ENCODE results near the gene PCBP2. TPM values are rescaled to one million over a fixed set of nuclear protein-coding genes. Genes with fewer than 3 reads are reported as not detected.

Gene PCBP2
- total RNA-seq, 4 donors from 2014 or later, result 275 to 374 (median 365) TPM

DNA sequence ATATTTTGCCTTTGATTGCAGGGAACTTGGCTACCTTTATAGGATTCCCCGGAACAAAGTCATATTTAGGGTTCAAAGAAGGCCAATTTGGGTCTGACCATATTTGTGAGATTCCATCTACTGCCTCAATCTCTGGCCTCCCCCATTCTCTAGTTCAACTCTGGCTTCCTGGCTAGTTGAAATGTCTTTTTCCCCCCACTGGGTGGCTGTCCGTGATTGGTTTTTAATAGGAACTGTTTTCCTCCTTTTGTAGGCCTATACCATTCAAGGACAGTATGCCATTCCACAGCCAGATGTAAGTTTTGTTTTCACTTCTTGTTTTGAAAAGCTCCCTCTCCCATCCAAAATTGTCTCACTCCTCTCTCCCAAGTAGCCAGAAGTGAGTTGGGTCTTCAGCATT, 13.8 kb downstream of the PCBP2 start:
- Histone ChIP-seq H3K27ac (replicated peaks in 1 of 4) (peak overlapping the region in 3 of 4 donors; percentile 17 to 39 (median 36)), H3K4me1 (peaks cover 39 to 82% (median 61%) of the 10 kb centered on the region in 4 donors), H3K27me3 (no peaks in the 10 kb centered on the region), H3K9me3 (no peaks in the 10 kb centered on the region), H3K36me3 (peaks cover 96 to 100% (median 100%) of the 10 kb centered on the region in 4 donors), H3K4me3 (no peak overlapping the region)
- WGBS, result 41% methylated on average over 2 of the region's 2 CpGs
- intact Hi-C loops (cut with DNase I), result no loop called here
- DNase-seq (ENCODE audit: extremely low spot score), result no peak
- TF ChIP-seq EP300 (IDR thresholded peaks at IDR 0.05), result no peak
- no peak for TF ChIP-seq POLR2AphosphoS5 (IDR thresholded peaks at IDR 0.05)
- no peak for TF ChIP-seq POLR2A (IDR thresholded peaks at IDR 0.05; ENCODE audit: low read depth)
- no peak for TF ChIP-seq CTCF (IDR thresholded peaks at IDR 0.05)

DNA sequence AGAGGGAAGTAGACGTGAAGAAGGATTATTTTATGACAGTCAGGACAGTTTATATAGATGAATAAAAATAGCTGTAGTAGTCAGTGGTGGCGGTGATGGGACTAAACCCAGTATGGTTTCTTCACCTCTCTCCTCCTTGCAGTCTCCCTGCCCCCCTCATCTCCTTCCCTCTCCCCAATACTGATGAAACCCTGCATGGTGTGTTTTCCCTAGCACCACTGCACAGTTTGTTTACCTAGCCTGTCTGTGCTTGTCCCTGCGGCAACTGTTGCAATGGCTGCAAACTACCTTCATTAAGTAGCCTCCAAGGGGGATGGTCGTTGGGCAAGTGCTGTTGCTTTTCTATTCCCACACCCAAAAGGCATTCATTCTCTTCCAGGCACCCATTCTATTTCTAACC, 14.7 kb downstream of the PCBP2 start:
- intact Hi-C loops (cut with DNase I), result no loop called here
- TF ChIP-seq POLR2AphosphoS5 (IDR thresholded peaks at IDR 0.05) (no peak), EP300 (IDR thresholded peaks at IDR 0.05) (no peak), CTCF (IDR thresholded peaks at IDR 0.05) (no peak), POLR2A (IDR thresholded peaks at IDR 0.05; ENCODE audit: low read depth) (no peak)
- no peaks in the 10 kb centered on the region for H3K9me3 ChIP-seq
- peaks cover 98 to 100% (median 100%) of the 10 kb centered on the region in 4 donors for H3K36me3 ChIP-seq
- H3K27me3 ChIP-seq, result no peaks in the 10 kb centered on the region
- H3K27ac ChIP-seq (replicated peaks in 1 of 4), result peak overlapping the region in 2 of 4 donors; percentile 10 to 36
- DNase-seq (ENCODE audit: extremely low spot score), result no peak
- peaks cover 29 to 80% (median 57%) of the 10 kb centered on the region in 4 donors for H3K4me1 ChIP-seq
- H3K4me3 ChIP-seq, result no peak overlapping the region
- WGBS, result 37% methylated on average over 4 of the region's 4 CpGs

DNA sequence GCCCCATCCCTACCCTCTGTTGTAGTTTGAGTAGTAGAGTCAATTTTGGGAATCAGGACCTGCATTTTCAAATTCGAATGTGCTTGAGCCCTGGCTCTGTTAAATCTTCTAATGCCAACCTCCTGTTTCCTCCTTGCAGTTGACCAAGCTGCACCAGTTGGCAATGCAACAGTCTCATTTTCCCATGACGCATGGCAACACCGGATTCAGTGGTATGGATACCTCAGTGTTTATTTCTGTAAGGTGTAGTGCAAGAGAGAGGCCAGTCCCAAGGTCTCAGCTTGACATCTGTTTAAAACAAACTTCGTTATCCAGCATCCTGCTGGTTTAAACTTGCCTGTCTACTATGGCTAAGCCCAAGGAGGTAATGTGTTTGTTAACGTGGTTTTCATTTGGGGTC, 15.2 kb downstream of the PCBP2 start:
- Histone ChIP-seq H3K36me3 (peaks cover 94 to 100% (median 100%) of the 10 kb centered on the region in 4 donors), H3K9me3 (no peaks in the 10 kb centered on the region), H3K27me3 (no peaks in the 10 kb centered on the region), H3K27ac (replicated peaks in 1 of 4) (peak overlapping the region in 1 of 4 donors; percentile 10), H3K4me3 (no peak overlapping the region), H3K4me1 (peaks cover 30 to 80% (median 56%) of the 10 kb centered on the region in 4 donors)
- no peak for TF ChIP-seq EP300 (IDR thresholded peaks at IDR 0.05)
- intact Hi-C loops (cut with DNase I), result no loop called here
- 52% methylated on average over 5 of the region's 5 CpGs for WGBS
- no peak for DNase-seq (ENCODE audit: extremely low spot score)

- Histone ChIP-seq H3K36me3 (peaks cover 90 to 100% (median 100%) of the 10 kb centered on the region in 4 donors), H3K27ac (replicated peaks in 1 of 4) (no peak overlapping the region), H3K4me3 (no peak overlapping the region), H3K9me3 (no peaks in the 10 kb centered on the region), H3K27me3 (no peaks in the 10 kb centered on the region), H3K4me1 (peaks cover 38 to 80% (median 57%) of the 10 kb centered on the region in 4 donors)
- WGBS, result 69% methylated on average over 2 of the region's 2 CpGs
- intact Hi-C loops (cut with DNase I), result no loop called here
- TF ChIP-seq EP300 (IDR thresholded peaks at IDR 0.05) (no peak), CTCF (IDR thresholded peaks at IDR 0.05) (no peak), POLR2A (IDR thresholded peaks at IDR 0.05; ENCODE audit: low read depth) (no peak), POLR2AphosphoS5 (IDR thresholded peaks at IDR 0.05) (no peak)
- no peak for DNase-seq (ENCODE audit: extremely low spot score)
Observed at GRCh38 chr12:53467880-53468279, 16.0 kb downstream of the PCBP2 start.

DNA sequence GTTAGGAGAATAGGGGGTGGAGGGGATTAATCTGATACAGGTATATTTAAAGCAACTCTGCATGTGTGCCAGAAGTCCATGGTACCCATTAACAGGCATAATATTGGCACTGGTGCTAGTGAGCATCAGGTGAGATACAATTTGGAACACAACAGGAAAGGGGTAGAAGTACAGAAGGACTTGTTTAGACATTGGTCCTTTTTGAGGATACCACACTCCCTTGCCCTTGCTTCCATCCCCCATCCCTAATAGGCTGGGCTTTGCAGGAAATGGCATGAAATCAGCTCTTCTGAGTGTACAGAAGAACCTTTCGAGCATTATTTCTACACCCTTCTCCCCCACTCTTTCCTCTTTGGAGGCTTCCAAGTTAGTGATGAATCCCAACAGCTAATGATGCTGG, 16.4 kb downstream of the PCBP2 start:
- WGBS, result 59% methylated on average over 1 of the region's 1 CpG
- intact Hi-C loops (cut with DNase I), result no loop called here
- Histone ChIP-seq H3K4me1 (peaks cover 42 to 80% (median 57%) of the 10 kb centered on the region in 4 donors), H3K27ac (replicated peaks in 1 of 4) (no peak overlapping the region), H3K36me3 (peaks cover 90 to 100% (median 100%) of the 10 kb centered on the region in 4 donors), H3K27me3 (no peaks in the 10 kb centered on the region), H3K4me3 (no peak overlapping the region), H3K9me3 (no peaks in the 10 kb centered on the region)
- TF ChIP-seq EP300 (IDR thresholded peaks at IDR 0.05) (no peak), POLR2AphosphoS5 (IDR thresholded peaks at IDR 0.05) (no peak), POLR2A (IDR thresholded peaks at IDR 0.05; ENCODE audit: low read depth) (no peak), CTCF (IDR thresholded peaks at IDR 0.05) (no peak)
- DNase-seq (ENCODE audit: extremely low spot score), result no peak

Measured in esophagus muscularis mucosa (tissue), 4 donors.